HG03378 (cell line): ENCODE data around the gene MMP28.

Source experiments
- ATAC-seq: cut with Tn5 transposase; IDR thresholded peaks from one replicate; pipeline ENCODE4 v1.9.1; 2021; ENCODE audit warnings: mild to moderate bottlenecking, moderate library complexity; ENCODE audit not compliant: unreplicated experiment

Gene MMP28

GRCh38 chr17:35795007-35795870 is at the start of gene MMP28:
Gene MMP28, minus strand, starts transcription at chr17:35795641. Its CDS starts 264 bp downstream, at chr17:35795377.
- ATAC-seq = no peak

- no peak for ATAC-seq
Measured at GRCh38 chr17:35844547-35844946, 49.1 kb upstream of the MMP28 start.

- ATAC-seq = no peak
Measured at GRCh38 chr17:35843698-35844097, 48.3 kb upstream of the MMP28 start.

GRCh38 chr17:35842239-35842638 is 46.8 kb upstream of the MMP28 start:
- no peak for ATAC-seq

GRCh38 chr17:35841505-35841904 is 46.1 kb upstream of the MMP28 start:
- ATAC-seq = no peak

GRCh38 chr17:35841101-35841500 is 45.7 kb upstream of the MMP28 start:
- ATAC-seq = no peak

GRCh38 chr17:35825206-35825605 is 29.8 kb upstream of the MMP28 start:
- ATAC-seq = no peak

GRCh38 chr17:35821308-35821707 is 25.9 kb upstream of the MMP28 start:
- ATAC-seq = no peak

- no peak for ATAC-seq
Measured at GRCh38 chr17:35819455-35819854, 24.0 kb upstream of the MMP28 start.

GRCh38 chr17:35817196-35817595 is 21.8 kb upstream of the MMP28 start:
- no peak for ATAC-seq

GRCh38 chr17:35816723-35817122 is 21.3 kb upstream of the MMP28 start:
- ATAC-seq = no peak

- ATAC-seq = no peak
Measured at GRCh38 chr17:35812456-35812855, 17.0 kb upstream of the MMP28 start.

GRCh38 chr17:35811759-35812158 is 16.3 kb upstream of the MMP28 start:
- ATAC-seq = no peak

- no peak for ATAC-seq
Measured at GRCh38 chr17:35809855-35810461, 14.5 kb upstream of the MMP28 start.

- peak; percentile 81 for ATAC-seq
Measured at GRCh38 chr17:35808962-35809854, 13.8 kb upstream of the MMP28 start, which contains the start of gene TAF15. Gene TAF15, plus strand, starts transcription at chr17:35809484. Its CDS starts 86 bp downstream, at chr17:35809570.

GRCh38 chr17:35808240-35808961 is 13.0 kb upstream of the MMP28 start:
- no peak for ATAC-seq

GRCh38 chr17:35807371-35808144 is 12.1 kb upstream of the MMP28 start:
- ATAC-seq = no peak

- ATAC-seq = no peak
Measured at GRCh38 chr17:35804658-35805192, 9.3 kb upstream of the MMP28 start.

GRCh38 chr17:35801583-35802224 is 6.3 kb upstream of the MMP28 start:
- ATAC-seq = no peak
